SK-N-SH (cell line): ENCODE measurements around the gene ME2. TPM values are rescaled to one million over a fixed set of nuclear protein-coding genes. Genes with fewer than 3 reads are reported as not detected.

Source experiments
- CTCF ChIA-PET: fragments of 300-600, 350-600 bp; formaldehyde crosslinking; extraction: SDS; loops from one replicate; lab custom pipeline; 2021; lab: Yijun Ruan, JAX
- POLR2A ChIA-PET: fragments of 350-600 bp; sonication (Branson Sonifier 250); formaldehyde crosslinking; extraction: SDS; loops from one replicate; lab custom pipeline; 2020; ENCODE audit warnings: antibody characterized with exemption, inconsistent platforms; lab: Yijun Ruan, JAX
- DNase-seq: peaks from one replicate; pipeline ENCODE4 v3.0.0; 2012
- H2AFZ ChIP-seq: fragments of 200-600 bp; sonication (generic); 2 replicates; pipeline ENCODE4 v1.8.1; 2016; ENCODE audit warnings: antibody characterized with exemption, mild to moderate bottlenecking, low read depth
- H3F3A ChIP-seq: fragments of 200-600 bp; sonication (generic); replicated peaks from 2 replicates; pipeline ENCODE3; 2016; ENCODE audit warnings: antibody characterized with exemption, mild to moderate bottlenecking; ENCODE audit not compliant: insufficient read depth
- H3K27ac ChIP-seq, 2 experiments: fragments of 200-500 bp in 1 of 2; fragments of 200-600 bp in 1 of 2; sonication (Bioruptor generic) in 1 of 2; sonication (generic), shearing (Covaris generic) in 1 of 2; 2 replicates each; pipeline versions ENCODE4 v1.5.1 to v1.6.1; 2014 to 2016; ENCODE audit warnings: low read depth in 2 of 2, inconsistent platforms in 1 of 2, low read length in 1 of 2, mild to moderate bottlenecking in 1 of 2, mixed read lengths in 1 of 2
- H3K27me3 ChIP-seq: fragments of 200-600 bp; sonication (generic), shearing (Covaris generic); 2 replicates; pipeline ENCODE4 v1.6.1; 2016; ENCODE audit warnings: mixed run types; ENCODE audit not compliant: insufficient read depth
- H3K36me3 ChIP-seq, 2 experiments: fragments of 200-500 bp in 1 of 2; fragments of 200-600 bp in 1 of 2; sonication (Bioruptor generic) in 1 of 2; sonication (generic) in 1 of 2; replicated peaks in 1 of 2; 2 replicates each; pipeline versions ENCODE3 to v1.5.1; 2014 to 2016; ENCODE audit warnings: low read length in 1 of 2, mild to moderate bottlenecking in 1 of 2; ENCODE audit not compliant: insufficient read depth in 2 of 2, control insufficient read depth in 1 of 2
- H3K4me1 ChIP-seq, 2 experiments: fragments of 200-500 bp in 1 of 2; fragments of 200-600 bp in 1 of 2; sonication (Bioruptor generic) in 1 of 2; sonication (generic), shearing (Covaris generic) in 1 of 2; 2 replicates each; pipeline versions ENCODE4 v1.5.1 to v1.6.1; 2014 to 2016; ENCODE audit warnings: low read depth in 1 of 2, low read length in 1 of 2, mixed run types in 1 of 2; ENCODE audit not compliant: insufficient read depth in 2 of 2, control insufficient read depth in 1 of 2
- H3K4me2 ChIP-seq: fragments of 200-600 bp; sonication (generic), shearing (Covaris generic); 2 replicates; pipeline ENCODE4 v1.6.1; 2017; ENCODE audit warnings: mixed run types
- H3K4me3 ChIP-seq, 2 experiments: fragments of 200-500 bp in 1 of 2; fragments of 200-600 bp in 1 of 2; sonication (Bioruptor generic) in 1 of 2; sonication (generic), shearing (Covaris generic) in 1 of 2; 2 replicates each; pipeline versions ENCODE4 v1.5.1 to v1.8.1; 2014 to 2016; ENCODE audit warnings: low read depth in 2 of 2, inconsistent platforms in 1 of 2, low read length in 1 of 2, mild to moderate bottlenecking in 1 of 2, mixed read lengths in 1 of 2, moderate library complexity in 1 of 2
- H3K79me2 ChIP-seq: fragments of 200-600 bp; sonication (generic); 2 replicates; pipeline ENCODE4 v1.8.1; 2017; ENCODE audit warnings: mild to moderate bottlenecking; ENCODE audit not compliant: insufficient read depth
- H3K9ac ChIP-seq: fragments of 200-600 bp; sonication (generic); 2 replicates; pipeline ENCODE4 v1.6.1; 2017; ENCODE audit warnings: mixed run types
- H3K9me2 ChIP-seq: fragments of 200-600 bp; sonication (generic); 2 replicates; pipeline ENCODE4 v1.6.1; 2017; ENCODE audit warnings: mixed run types
- H3K9me3 ChIP-seq: fragments of 200-600 bp; sonication (generic); 2 replicates; pipeline ENCODE4 v1.6.1; 2017; ENCODE audit warnings: mixed run types, mild to moderate bottlenecking, moderate library complexity
- H4K20me1 ChIP-seq: fragments of 200-600 bp; sonication (generic); 2 replicates; pipeline ENCODE4 v1.6.1; 2017; ENCODE audit warnings: mild to moderate bottlenecking, mixed run types; ENCODE audit not compliant: insufficient read depth
- CHD2 ChIP-seq: fragments of 150-350 bp; IDR thresholded peaks from 2 replicates; pipeline ENCODE4 v1.6.1; 2018; ENCODE audit warnings: low read length; ENCODE audit not compliant: partially characterized antibody
- ELF1 ChIP-seq: IDR thresholded peaks from 2 replicates; pipeline ENCODE4 v1.4.0; 2012
- EP300 ChIP-seq, 2 experiments: IDR thresholded peaks; 2 replicates each; pipeline versions ENCODE4 v1.4.0 to v1.6.1; 2012; ENCODE audit warnings: borderline replicate concordance in 1 of 2, low read depth in 1 of 2, low read length in 1 of 2
- FOXJ3 ChIP-seq: sonication (generic); formaldehyde crosslinking; IDR thresholded peaks from 2 replicates; pipeline ENCODE4 v1.5.1; 2020; ENCODE audit warnings: mild to moderate bottlenecking, missing genetic modification reagents
- FOXM1 ChIP-seq: IDR thresholded peaks from 2 replicates; pipeline ENCODE4 v1.4.0; 2012; ENCODE audit warnings: low read depth, mild to moderate bottlenecking
- GABPA ChIP-seq: IDR thresholded peaks from 2 replicates; pipeline ENCODE4 v1.4.0; 2012; ENCODE audit warnings: low read depth, mild to moderate bottlenecking
- GATA2 ChIP-seq: sonication (generic); formaldehyde crosslinking; IDR thresholded peaks from 2 replicates; pipeline ENCODE4 v1.5.0; 2020; ENCODE audit warnings: mild to moderate bottlenecking, missing genetic modification reagents
- JUND ChIP-seq: IDR thresholded peaks from 2 replicates; pipeline ENCODE4 v1.4.0; 2012
- MAX ChIP-seq: IDR thresholded peaks from 2 replicates; pipeline ENCODE4 v1.4.0; 2012; ENCODE audit warnings: low read depth
- MEF2A ChIP-seq: IDR thresholded peaks from 2 replicates; pipeline ENCODE4 v1.4.0; 2012; ENCODE audit warnings: low read depth, borderline replicate concordance
- MXI1 ChIP-seq: IDR thresholded peaks from 2 replicates; pipeline ENCODE4 v1.6.1; 2012; ENCODE audit warnings: mild to moderate bottlenecking, low read depth, low read length, improper control_type of control experiment
- PBX3 ChIP-seq: IDR thresholded peaks from 2 replicates; pipeline ENCODE4; 2012
- POLR2AphosphoS5 ChIP-seq: IDR thresholded peaks from 2 replicates; pipeline ENCODE4 v1.6.1; 2012; ENCODE audit warnings: low read depth, low read length
- RAD21 ChIP-seq: IDR thresholded peaks from 2 replicates; pipeline ENCODE4 v1.6.1; 2012; ENCODE audit warnings: mild to moderate bottlenecking, low read length
- RCOR1 ChIP-seq: fragments of 150-350 bp; IDR thresholded peaks from 2 replicates; pipeline ENCODE4 v1.6.1; 2017; ENCODE audit warnings: antibody characterized with exemption, low read length
- SIN3A ChIP-seq: IDR thresholded peaks from 2 replicates; pipeline ENCODE4 v1.6.1; 2012; ENCODE audit warnings: low read depth, mild to moderate bottlenecking, low read length, moderate library complexity, borderline replicate concordance
- TAF1 ChIP-seq: IDR thresholded peaks from 2 replicates; pipeline ENCODE4 v1.6.1; 2012; ENCODE audit warnings: low read depth, mild to moderate bottlenecking, low read length, moderate library complexity, borderline replicate concordance
- TCF12 ChIP-seq: IDR thresholded peaks from 2 replicates; pipeline ENCODE4 v1.4.0; 2012
- TEAD4 ChIP-seq: IDR thresholded peaks from 2 replicates; pipeline ENCODE4 v1.4.0; 2012; ENCODE audit warnings: mild to moderate bottlenecking, borderline replicate concordance; ENCODE audit not compliant: insufficient read depth
- USF1 ChIP-seq: IDR thresholded peaks from 2 replicates; pipeline ENCODE4 v1.4.0; 2012; ENCODE audit warnings: low read depth, borderline replicate concordance
- YY1 ChIP-seq: IDR thresholded peaks from 2 replicates; pipeline ENCODE4 v1.4.0; 2012; ENCODE audit warnings: low read depth, mild to moderate bottlenecking
- ZBTB33 ChIP-seq: IDR thresholded peaks from 2 replicates; pipeline ENCODE4 v1.4.0; 2012; ENCODE audit warnings: low read depth, borderline replicate concordance
- WGBS: methylation state at CpG from one replicate; pipeline ENCODE4 v1.1.6; 2017; ENCODE audit warnings: low lambda C conversion rate; 5-methylcytosine and 5-hydroxymethylcytosine counted together
- polyA plus RNA-seq, 3 experiments: library from polyadenylated mRNA; depleted of rRNA; stranded (reverse); fragments of >200 nt; gene quantifications; 2 replicates each; pipeline ENCODE4 v1.2.3, GENCODE V29; 2012
- TF ChIP-seq, protein P1 (sequence below): fragments of 200-600 bp; sonication (generic); IDR thresholded peaks from 2 replicates; pipeline ENCODE4 v1.6.1; 2017; ENCODE audit warnings: antibody characterized with exemption, mild to moderate bottlenecking, moderate library complexity
- TF ChIP-seq, protein P2 (sequence below): fragments of 150-350 bp; IDR thresholded peaks from 2 replicates; pipeline ENCODE4 v1.6.1; 2016; ENCODE audit warnings: mild to moderate bottlenecking, low read depth, low read length

ME2 gene
- polyA plus RNA-seq, 1 of the 3 experiments (the other 2 are of a cell fraction), result 35.1 TPM

DNA sequence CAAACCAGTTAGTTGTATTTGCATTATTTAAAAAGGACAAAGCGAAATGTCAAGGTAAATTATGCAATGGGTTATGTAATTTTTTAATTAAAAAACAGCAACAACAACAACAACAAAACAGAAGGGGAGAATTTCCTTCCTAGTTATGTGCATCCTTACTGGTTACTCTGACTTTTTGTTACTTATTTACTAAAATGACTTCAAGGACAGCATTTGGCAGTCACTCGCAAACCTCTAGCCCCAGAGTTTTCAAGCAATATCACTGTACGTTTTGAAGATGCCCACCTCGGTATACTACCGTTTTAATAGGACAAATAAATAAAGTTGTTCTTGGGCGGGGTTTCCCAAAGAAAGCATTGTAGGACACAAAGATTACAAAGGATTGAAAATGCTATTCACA lies 34.4 kb upstream of the ME2 start:
- Histone ChIP-seq H3K9me2 (no peaks in the 10 kb centered on the region), H3K4me2 (no peak overlapping the region), H3K27me3 (no peaks in the 10 kb centered on the region; the same call in 1 of the 2 replicates), H3K27ac (no peak overlapping the region), H3F3A (peaks cover 6% of the 10 kb centered on the region), H3K9me3 (no peaks in the 10 kb centered on the region), H2AFZ (no peak overlapping the region), H3K9ac (no peak overlapping the region), H3K36me3 (no peaks in the 10 kb centered on the region), H3K79me2 (no peaks in the 10 kb centered on the region), H3K4me1 (peaks cover 0 to 6% of the 10 kb centered on the region in 2 experiments; a peak in 1 of 4 replicates), H3K4me3 (no peak overlapping the region), H4K20me1 (no peaks in the 10 kb centered on the region)
- POLR2A ChIA-PET, result no interaction called here
- DNase-seq, result no peak
- CTCF ChIA-PET, result interaction anchor here (0.6 to 1.3 kb wide), 2 partner anchors 25 to 207 kb away, joined by 3 read pairs; no protein-coding TSS in a partner anchor
- no peak for TF ChIP-seq ELF1
- TF ChIP-seq GABPA, result no peak
- TF ChIP-seq SIN3A, result no peak
- TF ChIP-seq TAF1, result no peak
- no peak for TF ChIP-seq EP300 (IDR thresholded peaks at IDR 0.05; ENCODE audit: borderline replicate concordance in 1 of 2, low read depth in 1 of 2, low read length in 1 of 2)
- no peak for TF ChIP-seq MEF2A
- TF ChIP-seq ZBTB33, result no peak
- no peak for TF ChIP-seq POLR2AphosphoS5
- TF ChIP-seq RAD21, result no peak
- no peak for TF ChIP-seq JUND
- 89% methylated on average over 6 of the region's 6 CpGs for WGBS

DNA sequence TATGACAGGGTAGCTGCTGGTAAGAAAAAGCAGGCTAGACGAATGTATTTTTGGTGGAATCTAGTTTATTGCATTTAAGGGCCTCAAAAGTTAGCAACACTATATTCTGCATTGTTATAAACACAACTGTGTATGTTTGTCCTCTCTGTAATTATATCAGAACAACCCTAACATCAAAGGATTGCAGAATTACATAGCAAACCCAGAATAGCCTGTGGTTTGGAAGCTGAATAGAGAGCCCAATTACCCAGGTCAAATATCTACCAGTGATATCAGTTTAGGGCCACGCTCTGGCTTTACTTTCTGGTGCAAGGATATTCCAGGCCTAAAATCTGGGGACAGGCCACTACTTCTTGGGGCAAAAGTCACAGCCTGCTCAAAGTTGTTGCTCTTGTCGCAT lies 34.0 kb upstream of the ME2 start:
- no peak overlapping the region for H3K4me3 ChIP-seq
- DNase-seq, result no peak
- WGBS, result 95% methylated on average over 2 of the region's 3 CpGs
- no peaks in the 10 kb centered on the region for H3K9me3 ChIP-seq
- ChIA-PET POLR2A (no interaction called here), CTCF (interaction anchor here (0.9 to 1.3 kb wide), 2 partner anchors 207 to 399 kb away, joined by 3 read pairs; no protein-coding TSS in a partner anchor)
- H4K20me1 ChIP-seq, result no peaks in the 10 kb centered on the region
- no peaks in the 10 kb centered on the region for H3K79me2 ChIP-seq
- no peaks in the 10 kb centered on the region; the same call in 1 of the 2 replicates for H3K27me3 ChIP-seq
- no peak overlapping the region for H3K27ac ChIP-seq
- H3K9ac ChIP-seq, result no peak overlapping the region
- H3K9me2 ChIP-seq, result no peaks in the 10 kb centered on the region
- H3K4me2 ChIP-seq, result no peak overlapping the region
- TF ChIP-seq, protein P1, sequence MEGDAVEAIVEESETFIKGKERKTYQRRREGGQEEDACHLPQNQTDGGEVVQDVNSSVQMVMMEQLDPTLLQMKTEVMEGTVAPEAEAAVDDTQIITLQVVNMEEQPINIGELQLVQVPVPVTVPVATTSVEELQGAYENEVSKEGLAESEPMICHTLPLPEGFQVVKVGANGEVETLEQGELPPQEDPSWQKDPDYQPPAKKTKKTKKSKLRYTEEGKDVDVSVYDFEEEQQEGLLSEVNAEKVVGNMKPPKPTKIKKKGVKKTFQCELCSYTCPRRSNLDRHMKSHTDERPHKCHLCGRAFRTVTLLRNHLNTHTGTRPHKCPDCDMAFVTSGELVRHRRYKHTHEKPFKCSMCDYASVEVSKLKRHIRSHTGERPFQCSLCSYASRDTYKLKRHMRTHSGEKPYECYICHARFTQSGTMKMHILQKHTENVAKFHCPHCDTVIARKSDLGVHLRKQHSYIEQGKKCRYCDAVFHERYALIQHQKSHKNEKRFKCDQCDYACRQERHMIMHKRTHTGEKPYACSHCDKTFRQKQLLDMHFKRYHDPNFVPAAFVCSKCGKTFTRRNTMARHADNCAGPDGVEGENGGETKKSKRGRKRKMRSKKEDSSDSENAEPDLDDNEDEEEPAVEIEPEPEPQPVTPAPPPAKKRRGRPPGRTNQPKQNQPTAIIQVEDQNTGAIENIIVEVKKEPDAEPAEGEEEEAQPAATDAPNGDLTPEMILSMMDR, result no peak
- TF ChIP-seq FOXJ3 (CRISPR knock-in tag) (no peak), PBX3 (no peak), MEF2A (no peak), RCOR1 (no peak), TEAD4 (no peak), TCF12 (no peak), USF1 (no peak), YY1 (no peak), MAX (no peak), CHD2 (no peak), MXI1 (no peak), GATA2 (CRISPR knock-in tag) (no peak), FOXM1 (no peak)
- TF ChIP-seq, protein P2, sequence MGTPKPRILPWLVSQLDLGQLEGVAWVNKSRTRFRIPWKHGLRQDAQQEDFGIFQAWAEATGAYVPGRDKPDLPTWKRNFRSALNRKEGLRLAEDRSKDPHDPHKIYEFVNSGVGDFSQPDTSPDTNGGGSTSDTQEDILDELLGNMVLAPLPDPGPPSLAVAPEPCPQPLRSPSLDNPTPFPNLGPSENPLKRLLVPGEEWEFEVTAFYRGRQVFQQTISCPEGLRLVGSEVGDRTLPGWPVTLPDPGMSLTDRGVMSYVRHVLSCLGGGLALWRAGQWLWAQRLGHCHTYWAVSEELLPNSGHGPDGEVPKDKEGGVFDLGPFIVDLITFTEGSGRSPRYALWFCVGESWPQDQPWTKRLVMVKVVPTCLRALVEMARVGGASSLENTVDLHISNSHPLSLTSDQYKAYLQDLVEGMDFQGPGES, result no peak
- no peak overlapping the region for H2AFZ ChIP-seq
- peaks cover 6% of the 10 kb centered on the region for H3F3A ChIP-seq
- peaks cover 0 to 4% of the 10 kb centered on the region in 2 experiments; a peak in 1 of 4 replicates for H3K4me1 ChIP-seq
- no peaks in the 10 kb centered on the region for H3K36me3 ChIP-seq
